HG03457 (cell line): ENCODE data around the gene ITGA2B.
"Not testable (repeated sequence)": the region's sequence is repeated elsewhere in the genome, so short reads cannot be mapped to it uniquely, and the experiment has no call there.

Source experiments
- ATAC-seq: cut with Tn5 transposase; IDR thresholded peaks from one replicate; pipeline ENCODE4 v1.9.1; 2021; ENCODE audit warnings: moderate number of reproducible peaks; ENCODE audit not compliant: unreplicated experiment

Gene ITGA2B

GRCh38 chr17:44333371-44333770, 56.1 kb downstream of the ITGA2B start:
- no peak for ATAC-seq

- no peak for ATAC-seq
Measured at GRCh38 chr17:44331249-44331760, 58.1 kb downstream of the ITGA2B start.

- not testable (repeated sequence) for ATAC-seq
Measured at GRCh38 chr17:44330263-44330662, 59.2 kb downstream of the ITGA2B start.

GRCh38 chr17:44329516-44329915, 59.9 kb downstream of the ITGA2B start:
- ATAC-seq, result not testable (repeated sequence)

GRCh38 chr17:44327715-44328449, 61.6 kb downstream of the ITGA2B start:
- no peak for ATAC-seq

- ATAC-seq, result peak; percentile 29
Measured at GRCh38 chr17:44326861-44327444, 62.5 kb downstream of the ITGA2B start.

GRCh38 chr17:44324571-44325275, 64.7 kb downstream of the ITGA2B start, which contains the start of gene SLC25A39:
Gene SLC25A39 (minus strand): TSS chr17:44324823. CDS start chr17:44323562, 1,261 bp downstream.
- peak; percentile 51 for ATAC-seq

GRCh38 chr17:44324092-44324570, 65.3 kb downstream of the ITGA2B start:
- no peak for ATAC-seq

- ATAC-seq, result no peak
Measured at GRCh38 chr17:44323359-44324091, 65.9 kb downstream of the ITGA2B start.

- ATAC-seq, result no peak
Measured at GRCh38 chr17:44322236-44322895, 67.1 kb downstream of the ITGA2B start.
